Midbrain (tissue), 1 donor: Measurements from ENCODE around the gene FOXL3.
"Not testable (repeated sequence)": the region's sequence is repeated elsewhere in the genome, so short reads cannot be mapped to it uniquely, and the experiment has no call there.

Experiments used
- DNase-seq: peaks from one replicate; lab custom pipeline; 2025; lab: John Stamatoyannopoulos, UW

Gene FOXL3

DNA sequence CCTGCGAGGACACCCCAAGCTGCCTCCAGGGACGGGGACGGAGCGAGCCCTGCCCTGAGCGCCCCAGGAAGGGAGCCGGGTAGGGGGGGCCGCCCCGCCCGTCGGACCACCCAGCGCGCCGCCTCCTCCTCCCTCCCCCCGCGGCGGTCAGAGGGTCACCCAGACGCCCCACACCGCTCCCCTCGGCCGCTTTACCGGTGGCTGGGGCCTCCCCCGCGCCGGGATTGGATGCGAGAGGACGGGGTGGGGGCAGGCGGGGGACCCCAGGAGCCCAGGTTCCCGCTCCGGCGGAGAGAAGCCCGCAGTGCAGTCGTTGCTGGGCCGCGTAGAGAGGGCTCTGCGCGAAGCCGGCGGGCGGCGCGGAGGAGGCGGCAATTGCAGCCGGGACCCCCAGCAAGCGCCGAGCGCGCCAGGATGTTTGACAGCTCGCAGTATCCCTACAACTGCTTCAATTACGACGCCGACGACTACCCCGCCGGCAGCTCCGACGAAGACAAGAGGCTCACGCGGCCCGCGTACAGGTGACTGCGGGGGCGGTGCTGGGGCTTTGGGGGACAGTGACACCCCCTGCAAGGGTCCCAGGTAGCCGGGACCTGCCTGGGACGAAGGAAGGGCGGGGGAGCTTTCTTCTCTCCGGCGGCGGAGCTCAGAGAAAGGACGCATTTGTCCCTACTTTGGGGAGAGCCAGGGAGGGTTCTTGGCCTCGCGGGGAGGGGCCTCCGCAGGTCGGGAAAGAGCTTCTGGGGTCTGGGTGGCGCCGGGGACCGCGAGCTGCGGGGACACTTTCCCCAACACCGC lies at the start of gene FOXL3:
Gene FOXL3 (plus strand): TSS at position 415 of the 798 bp plus-strand sequence. CDS start 0 bp downstream, at position 415.
- no peak for DNase-seq

DNA sequence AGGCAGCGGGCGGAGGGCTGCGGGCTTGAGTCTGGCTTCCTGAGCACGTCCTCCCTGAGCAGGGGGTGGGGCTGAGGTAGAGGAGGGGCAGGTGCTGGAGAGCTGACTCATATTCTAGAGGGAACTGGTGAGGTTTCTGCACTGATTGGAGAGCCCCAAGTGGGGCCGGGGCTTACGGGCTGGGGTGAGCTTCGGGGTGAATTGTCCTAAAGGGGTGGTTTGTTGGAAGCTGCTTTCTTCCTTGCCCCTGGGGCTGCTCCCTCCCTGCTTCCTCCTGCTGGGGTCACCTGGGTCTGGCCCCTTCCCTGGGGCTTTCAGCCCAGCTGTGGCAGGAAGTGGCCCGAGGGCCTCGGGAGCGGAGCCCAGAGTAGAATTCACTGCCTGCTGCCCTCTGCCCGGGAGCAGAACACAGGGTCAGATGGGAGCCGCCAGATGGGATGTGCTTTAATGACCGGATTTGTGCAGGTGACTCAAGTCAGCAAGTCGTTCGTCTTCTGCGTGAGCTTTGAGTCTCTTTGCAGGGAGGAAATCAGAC lies 49.0 kb upstream of the FOXL3 start:
- no peak for DNase-seq

DNA sequence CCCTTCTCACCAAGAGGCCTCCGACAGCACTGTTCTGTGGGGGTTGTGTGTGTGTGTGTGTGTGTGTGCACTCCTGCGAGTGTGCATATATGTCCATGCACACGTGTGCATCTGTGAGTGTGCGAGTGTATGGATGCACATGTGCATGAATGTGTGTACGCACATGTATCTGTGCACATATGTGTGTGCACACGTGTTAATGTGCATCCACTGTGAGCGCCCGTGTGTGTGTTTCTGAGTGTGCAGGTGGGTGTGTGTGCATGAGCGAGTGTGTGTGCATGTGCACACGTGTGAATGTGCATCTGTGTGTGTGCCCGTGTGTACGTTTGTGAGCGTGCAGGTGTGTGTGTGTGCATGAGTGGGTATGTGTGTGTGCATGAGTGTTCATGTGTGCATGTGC lies 48.5 kb upstream of the FOXL3 start:
- no peak for DNase-seq

GRCh38 chr7:242826-243579 lies 47.0 kb upstream of the FOXL3 start:
- DNase-seq, result not testable (repeated sequence)

DNA sequence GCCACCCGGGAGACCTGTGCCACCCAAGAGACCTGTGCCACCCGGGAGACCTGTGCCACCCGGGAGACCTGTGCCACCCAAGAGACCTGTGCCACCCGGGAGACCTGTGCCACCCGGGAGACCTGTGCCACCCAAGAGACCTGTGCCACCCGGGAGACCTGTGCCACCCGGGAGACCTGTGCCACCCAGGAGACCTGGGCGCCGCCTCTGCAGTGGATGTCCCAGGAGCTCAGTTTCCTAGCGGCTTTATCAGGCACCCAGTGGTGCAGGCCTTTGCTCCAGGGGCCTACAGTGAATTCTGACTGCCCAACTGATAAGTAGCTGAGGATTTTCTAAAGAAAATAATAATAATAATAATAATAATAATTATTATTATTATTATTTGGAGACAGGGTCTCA lies 46.4 kb upstream of the FOXL3 start:
- DNase-seq, result not testable (repeated sequence)

DNA sequence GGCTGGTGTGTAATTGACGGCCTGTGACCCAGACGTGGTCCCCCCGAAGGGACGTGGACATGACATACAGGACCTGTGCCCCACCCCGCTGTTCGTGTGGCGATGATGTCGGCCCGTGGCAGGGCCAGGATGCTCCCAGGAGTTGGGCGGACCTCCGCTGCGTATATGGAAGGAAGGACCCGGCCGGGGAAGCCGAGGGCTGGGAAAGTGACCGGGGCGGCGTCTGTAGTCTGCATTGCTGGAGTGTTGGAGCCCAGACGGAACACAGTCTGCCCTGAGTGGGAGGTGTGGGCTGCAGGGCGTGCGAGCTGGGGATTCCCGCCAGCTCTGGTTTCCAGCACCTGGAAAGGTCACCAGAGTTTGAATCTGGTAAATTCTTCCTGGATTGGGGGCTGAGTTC lies 45.0 kb upstream of the FOXL3 start:
- no peak for DNase-seq

DNA sequence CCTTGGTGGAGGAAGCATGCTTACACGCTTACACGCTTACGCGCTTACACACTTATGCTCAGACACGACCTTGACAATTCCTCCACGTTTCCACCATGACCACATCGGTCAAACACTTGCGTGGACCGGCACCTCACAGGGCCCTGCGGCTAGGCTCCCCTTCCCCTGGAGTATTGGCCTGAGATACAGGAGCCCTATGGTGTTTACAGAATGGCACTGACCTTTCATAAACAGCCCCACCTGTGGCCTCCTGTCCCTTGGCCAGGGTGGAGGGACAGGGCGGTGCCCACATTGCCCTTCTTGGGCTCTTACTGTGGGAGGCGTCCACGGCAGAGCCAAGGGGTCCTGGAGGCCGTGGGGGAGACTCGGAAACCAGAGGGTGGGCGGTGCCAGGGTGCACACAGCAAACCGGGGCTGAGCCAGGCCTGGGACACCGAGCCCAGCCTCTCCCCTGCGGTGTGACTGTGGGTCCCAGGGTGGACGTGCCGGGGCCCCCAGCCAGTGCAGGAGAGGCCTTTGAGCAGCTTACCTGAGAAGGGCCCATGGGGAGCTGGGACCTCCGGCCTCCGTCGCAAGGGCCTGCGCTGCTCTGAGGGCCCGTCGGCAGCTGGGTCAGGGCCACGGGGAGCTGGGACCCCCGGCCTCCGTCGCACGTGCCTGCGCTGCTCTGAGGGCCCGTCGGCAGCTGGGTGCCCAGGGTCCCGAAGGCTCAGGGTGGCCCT lies 44.2 kb upstream of the FOXL3 start:
- DNase-seq, result no peak

GRCh38 chr7:246451-246850 lies 43.5 kb upstream of the FOXL3 start:
- no peak for DNase-seq

DNA sequence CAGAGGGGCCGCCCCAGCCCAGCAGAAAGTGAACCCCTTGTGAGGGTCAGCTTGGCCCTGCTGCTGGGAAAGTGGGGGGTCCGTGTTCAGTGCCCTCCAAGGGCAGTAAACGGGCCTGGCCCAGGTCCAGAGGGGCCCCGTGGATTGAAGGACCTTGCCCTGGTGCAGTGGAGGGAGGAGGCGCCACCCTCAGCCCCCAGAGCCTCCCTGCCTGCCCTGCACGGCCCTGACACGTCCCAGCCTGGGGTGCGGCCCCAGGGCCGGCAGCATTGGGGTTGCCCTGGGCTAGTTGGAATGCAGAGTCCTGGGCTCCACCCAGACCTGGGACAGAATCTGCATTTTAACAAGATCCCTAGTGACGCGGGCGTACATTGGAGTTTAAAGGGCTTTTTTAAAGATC lies 42.8 kb upstream of the FOXL3 start:
- DNase-seq, result no peak

GRCh38 chr7:247636-248035 lies 42.3 kb upstream of the FOXL3 start:
- no peak for DNase-seq

GRCh38 chr7:248732-249435 lies 41.1 kb upstream of the FOXL3 start:
- DNase-seq, result no peak

- no peak for DNase-seq
Measured at GRCh38 chr7:249989-250388, 40.0 kb upstream of the FOXL3 start.

GRCh38 chr7:250523-250922 lies 39.4 kb upstream of the FOXL3 start:
- no peak for DNase-seq

DNA sequence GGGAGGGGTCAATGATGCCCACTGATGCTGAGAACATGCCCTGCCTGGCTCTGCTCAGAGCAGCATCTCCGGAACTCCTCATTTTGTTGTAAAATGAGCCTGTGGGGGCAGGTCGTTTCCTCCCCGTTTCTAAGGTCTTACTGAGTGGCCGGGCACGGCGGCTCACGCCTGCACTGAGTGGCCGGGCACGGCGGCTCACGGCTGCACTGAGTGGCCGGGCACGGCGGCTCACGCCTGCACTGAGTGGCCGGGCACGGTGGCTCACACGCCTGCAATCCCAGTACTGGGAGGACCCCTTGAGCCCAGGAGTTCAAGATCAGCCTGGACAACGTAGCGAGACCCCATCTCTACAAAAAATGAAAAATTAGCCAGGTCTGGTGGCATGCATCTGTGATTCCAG lies 39.0 kb upstream of the FOXL3 start:
- no peak for DNase-seq

DNA sequence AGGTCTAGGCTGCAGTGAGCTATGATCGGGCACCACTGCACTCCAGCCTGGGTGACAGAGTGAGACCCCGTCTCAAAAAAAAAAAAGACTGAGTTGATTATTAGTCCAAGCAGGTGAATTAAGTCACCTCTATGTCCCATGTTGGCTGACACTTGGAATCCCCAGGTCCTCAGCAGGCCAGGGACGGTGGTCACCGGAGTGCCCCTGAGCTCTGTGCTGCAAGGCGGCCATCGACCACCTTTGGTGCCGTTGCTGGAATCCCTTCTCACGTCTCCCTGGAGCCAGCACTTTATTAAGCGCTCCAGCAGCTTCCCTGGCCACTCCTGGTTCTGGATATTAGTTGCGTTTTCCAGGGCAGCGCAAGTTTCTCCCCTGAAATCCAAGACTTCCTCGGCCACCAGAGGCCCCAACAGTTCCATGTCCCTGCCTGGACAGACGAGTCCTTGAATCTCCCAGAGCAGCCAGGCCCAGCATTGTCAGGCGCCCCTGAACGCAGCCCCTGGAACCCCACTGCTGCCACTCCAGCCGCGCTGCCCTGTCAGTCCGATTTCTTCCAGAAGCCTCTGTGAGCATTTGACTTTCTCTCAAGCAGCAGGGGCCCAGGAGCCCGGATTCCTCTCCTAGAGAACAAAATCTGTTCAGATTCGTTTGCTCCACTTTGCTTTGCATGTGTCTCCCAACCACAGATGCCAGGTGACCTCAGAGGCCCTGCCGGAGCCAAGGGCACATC lies 38.4 kb upstream of the FOXL3 start:
- no peak for DNase-seq

GRCh38 chr7:252216-252965 lies 37.6 kb upstream of the FOXL3 start:
- DNase-seq, result no peak

DNA sequence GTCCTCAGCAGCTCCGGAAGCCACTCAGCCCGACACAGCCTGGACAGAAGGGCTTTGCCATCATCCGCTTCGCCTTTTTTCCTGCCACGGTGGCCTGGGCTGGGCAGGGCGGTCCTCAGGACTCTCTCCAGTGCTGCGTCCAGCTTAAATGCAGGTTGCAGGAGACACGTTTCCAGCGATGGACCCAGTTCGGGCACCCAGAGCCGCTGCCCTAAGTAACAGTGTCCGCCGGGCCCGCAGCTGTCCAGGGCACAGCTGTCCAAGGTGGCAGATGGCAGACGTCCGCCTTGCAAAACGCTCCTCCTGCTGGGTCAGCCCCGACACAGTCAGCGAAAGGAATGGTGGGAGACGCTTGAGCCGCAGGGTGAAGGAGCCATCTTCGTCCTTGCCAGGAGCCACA lies 37.0 kb upstream of the FOXL3 start:
- no peak for DNase-seq

DNA sequence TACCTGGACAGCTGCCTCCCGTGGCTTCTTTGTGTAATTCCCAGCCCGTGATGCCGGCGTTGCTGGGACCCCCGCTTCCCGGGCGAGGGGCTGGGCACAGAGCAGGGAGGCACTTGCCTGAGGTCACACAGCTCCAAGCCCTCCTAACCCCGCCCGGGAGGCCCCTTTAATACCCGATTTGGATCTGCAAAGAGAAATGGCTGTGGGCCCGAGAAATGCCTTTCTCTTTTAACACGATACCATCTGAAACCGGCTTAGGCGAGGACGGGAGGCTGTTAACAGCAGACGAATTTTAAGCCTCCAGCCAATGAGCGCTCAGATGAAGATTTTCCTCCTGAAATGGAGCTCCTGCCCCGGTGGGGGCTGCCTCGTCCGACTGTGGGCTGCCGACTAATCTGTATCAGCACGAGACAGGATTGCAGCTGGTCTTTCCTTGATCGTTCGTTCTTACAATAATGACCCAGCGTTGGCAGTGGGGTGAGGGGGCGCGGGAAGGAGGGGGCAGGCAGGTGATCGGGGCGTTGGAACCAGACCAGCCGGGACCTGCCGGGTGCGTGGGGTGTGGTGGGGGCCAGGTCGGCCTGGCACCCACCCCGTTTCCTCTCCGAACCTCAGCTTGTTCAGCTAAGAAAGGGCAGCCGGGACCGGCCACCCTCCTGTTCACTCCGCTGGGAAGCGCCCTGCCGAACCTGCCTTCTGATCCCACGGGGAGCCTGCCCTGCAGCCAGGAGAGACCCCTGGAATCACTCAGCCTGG lies 36.2 kb upstream of the FOXL3 start:
- no peak for DNase-seq

DNA sequence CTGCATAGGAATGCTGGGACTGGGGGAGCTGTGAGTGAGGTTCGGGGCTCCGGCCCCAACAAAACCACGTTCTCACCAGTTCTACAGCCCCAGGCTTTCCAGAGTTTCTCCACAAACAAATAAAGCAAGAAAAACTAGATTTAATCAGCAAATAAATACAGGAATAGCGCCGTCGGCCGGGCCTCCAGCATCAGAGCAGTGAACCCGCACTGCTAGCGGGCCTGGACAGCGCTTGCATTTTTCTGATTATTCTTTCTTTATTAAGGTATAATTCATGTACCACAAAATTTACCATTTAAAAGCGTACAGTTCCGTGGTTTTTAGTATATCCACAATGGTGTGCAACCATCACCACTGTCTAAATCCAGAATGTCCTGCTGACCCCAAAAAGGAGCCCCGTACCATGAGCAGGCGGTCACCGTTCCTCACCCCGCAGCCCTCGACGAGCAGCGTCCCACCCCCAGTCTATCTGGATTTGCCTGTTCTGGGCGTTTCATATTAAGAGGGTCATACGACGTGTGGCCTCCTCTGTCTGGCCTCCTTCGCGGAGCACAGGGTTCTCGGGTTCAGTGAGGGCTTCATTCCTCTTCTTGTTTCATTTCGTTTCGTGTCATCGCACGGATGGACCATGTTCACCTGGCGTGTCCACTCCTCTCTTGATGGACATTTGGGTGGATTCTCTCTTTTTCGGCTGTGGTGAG lies 35.5 kb upstream of the FOXL3 start:
- no peak for DNase-seq
